Lower lobe of right lung (tissue), 2 donors: ENCODE data around the gene SESTD1. TPM values are rescaled to one million over a fixed set of nuclear protein-coding genes. Genes with fewer than 3 reads are reported as not detected.

Source experiments
- ATAC-seq, 2 donors: fragments of 200-7000 bp; cut with Tn5 transposase; one replicate each; pipeline ENCODE4 v1.9.1; 2020 to 2022; ENCODE audit warnings: mild to moderate bottlenecking in 2 of 2, moderate library complexity in 2 of 2
- DNase-seq: peaks from one replicate; pipeline ENCODE4 v3.0.0-alpha.2; 2020
- H3K27ac ChIP-seq: fragments of 200-600 bp; one replicate; pipeline ENCODE4 v1.8.0; 2022
- H3K27me3 ChIP-seq: fragments of 200-600 bp; one replicate; pipeline ENCODE4 v1.8.0; 2022; ENCODE audit warnings: low read depth
- H3K36me3 ChIP-seq: fragments of 200-600 bp; one replicate; pipeline ENCODE4 v1.8.0; 2022; ENCODE audit warnings: mild to moderate bottlenecking
- H3K4me1 ChIP-seq: fragments of 200-600 bp; one replicate; pipeline ENCODE4 v1.8.0; 2022
- H3K4me3 ChIP-seq: fragments of 200-600 bp; one replicate; pipeline ENCODE4 v1.8.0; 2022; ENCODE audit warnings: mild to moderate bottlenecking
- H3K9me3 ChIP-seq: fragments of 200-600 bp; one replicate; pipeline ENCODE4 v1.8.0; 2022
- intact Hi-C: fragments of 100-400 bp; cut with DNase I; formaldehyde crosslinking; loops from one replicate; pipeline ENCODE4 v1.11.0; 2022
- total RNA-seq: library from RNA; stranded (reverse); fragmentation: NEBNext Ultra II Directional; extraction: Animal tissue kit (Norgen Biotek cat#: 25700); gene quantifications from one replicate; pipeline ENCODE4 v1.2.1, GENCODE V29; 2021
- TF ChIP-seq, protein P1 (sequence below): fragments of 200-600 bp; IDR thresholded peaks from one replicate; pipeline ENCODE4 v1.8.0; 2022; ENCODE audit warnings: antibody characterized with exemption, mild to moderate bottlenecking
- donor health status: DM: no; HTN: yes; CAD: no; lungs with severe emphysema.

SESTD1 gene
- total RNA-seq, 1 donor from 2014 or later = 107 TPM

DNA sequence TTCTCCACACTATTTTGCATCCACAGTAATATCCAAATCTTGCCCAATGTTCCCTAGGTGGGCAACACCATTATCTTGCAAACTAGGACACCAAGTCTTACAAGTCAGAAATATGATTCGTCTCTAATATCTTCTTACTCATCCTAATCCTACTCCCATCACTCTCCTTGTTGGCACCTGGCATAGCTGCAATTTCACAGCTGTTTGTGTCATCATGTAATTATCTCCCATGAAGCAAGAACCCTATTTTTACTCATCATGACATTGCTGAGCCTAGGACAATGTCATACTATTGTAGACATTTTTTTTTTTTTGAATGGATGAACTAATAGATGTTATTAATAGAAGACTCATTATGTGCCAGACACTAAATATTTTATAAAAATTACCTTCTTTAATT, 123.4 kb downstream of the SESTD1 start:
- Histone ChIP-seq H3K36me3 (peaks cover 62% of the 10 kb centered on the region), H3K27me3 (no peaks in the 10 kb centered on the region), H3K4me3 (no peak overlapping the region), H3K4me1 (no peaks in the 10 kb centered on the region), H3K9me3 (no peaks in the 10 kb centered on the region), H3K27ac (no peak overlapping the region)
- ATAC-seq (no peak), DNase-seq (no peak)
- TF ChIP-seq, protein P1, sequence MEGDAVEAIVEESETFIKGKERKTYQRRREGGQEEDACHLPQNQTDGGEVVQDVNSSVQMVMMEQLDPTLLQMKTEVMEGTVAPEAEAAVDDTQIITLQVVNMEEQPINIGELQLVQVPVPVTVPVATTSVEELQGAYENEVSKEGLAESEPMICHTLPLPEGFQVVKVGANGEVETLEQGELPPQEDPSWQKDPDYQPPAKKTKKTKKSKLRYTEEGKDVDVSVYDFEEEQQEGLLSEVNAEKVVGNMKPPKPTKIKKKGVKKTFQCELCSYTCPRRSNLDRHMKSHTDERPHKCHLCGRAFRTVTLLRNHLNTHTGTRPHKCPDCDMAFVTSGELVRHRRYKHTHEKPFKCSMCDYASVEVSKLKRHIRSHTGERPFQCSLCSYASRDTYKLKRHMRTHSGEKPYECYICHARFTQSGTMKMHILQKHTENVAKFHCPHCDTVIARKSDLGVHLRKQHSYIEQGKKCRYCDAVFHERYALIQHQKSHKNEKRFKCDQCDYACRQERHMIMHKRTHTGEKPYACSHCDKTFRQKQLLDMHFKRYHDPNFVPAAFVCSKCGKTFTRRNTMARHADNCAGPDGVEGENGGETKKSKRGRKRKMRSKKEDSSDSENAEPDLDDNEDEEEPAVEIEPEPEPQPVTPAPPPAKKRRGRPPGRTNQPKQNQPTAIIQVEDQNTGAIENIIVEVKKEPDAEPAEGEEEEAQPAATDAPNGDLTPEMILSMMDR = no peak
- intact Hi-C loops = no loop called here

DNA sequence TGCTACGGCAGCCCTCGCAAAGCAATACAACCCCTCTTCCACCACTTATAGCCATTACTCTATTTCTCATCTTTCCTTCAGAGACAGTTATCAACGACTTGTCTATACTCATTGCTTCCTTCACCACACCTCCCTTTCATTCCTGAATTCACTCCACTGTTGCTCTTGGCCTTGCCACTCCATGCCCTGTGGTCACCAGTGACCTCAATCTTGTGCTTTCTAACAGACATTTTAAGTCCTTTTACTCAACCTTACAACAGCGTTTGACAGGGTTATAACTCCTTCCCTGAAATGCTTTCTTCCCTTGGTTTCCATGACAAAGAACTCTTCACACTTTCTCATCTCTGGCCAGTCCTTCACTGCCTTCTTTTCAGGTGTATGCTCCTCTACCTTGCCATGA, 124.1 kb downstream of the SESTD1 start:
- TF ChIP-seq, protein P1 = no peak
- no peaks in the 10 kb centered on the region for H3K4me1 ChIP-seq
- H3K27me3 ChIP-seq = no peaks in the 10 kb centered on the region
- DNase-seq (no peak), ATAC-seq (no peak)
- intact Hi-C loops = no loop called here
- H3K27ac ChIP-seq = no peak overlapping the region
- no peak overlapping the region for H3K4me3 ChIP-seq
- no peaks in the 10 kb centered on the region for H3K9me3 ChIP-seq
- H3K36me3 ChIP-seq = peaks cover 60% of the 10 kb centered on the region

DNA sequence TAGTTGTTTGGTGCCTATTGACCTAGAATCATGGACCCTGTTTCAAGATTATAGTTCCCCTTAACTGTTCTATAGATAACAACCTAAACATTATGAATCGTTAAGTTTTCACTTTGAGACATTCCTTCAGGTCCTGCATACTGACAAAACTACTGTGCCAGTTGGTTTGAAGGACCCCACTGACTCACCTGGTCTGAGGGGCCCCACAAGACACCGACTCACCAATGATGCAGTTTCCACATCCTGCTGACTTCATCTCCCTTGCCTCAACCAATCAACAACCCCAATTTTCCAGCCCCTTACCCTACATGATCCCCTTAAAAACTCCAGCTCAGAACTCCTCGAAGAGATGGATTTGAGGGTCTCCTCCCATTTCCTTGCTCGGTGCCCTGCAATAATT, 125.1 kb downstream of the SESTD1 start:
- Histone ChIP-seq H3K27me3 (no peaks in the 10 kb centered on the region), H3K4me3 (no peak overlapping the region), H3K4me1 (no peaks in the 10 kb centered on the region), H3K27ac (no peak overlapping the region), H3K36me3 (peaks cover 58% of the 10 kb centered on the region), H3K9me3 (no peaks in the 10 kb centered on the region)
- DNase-seq (no peak), ATAC-seq (no peak)
- TF ChIP-seq, protein P1 = no peak
- intact Hi-C loops = no loop called here

DNA sequence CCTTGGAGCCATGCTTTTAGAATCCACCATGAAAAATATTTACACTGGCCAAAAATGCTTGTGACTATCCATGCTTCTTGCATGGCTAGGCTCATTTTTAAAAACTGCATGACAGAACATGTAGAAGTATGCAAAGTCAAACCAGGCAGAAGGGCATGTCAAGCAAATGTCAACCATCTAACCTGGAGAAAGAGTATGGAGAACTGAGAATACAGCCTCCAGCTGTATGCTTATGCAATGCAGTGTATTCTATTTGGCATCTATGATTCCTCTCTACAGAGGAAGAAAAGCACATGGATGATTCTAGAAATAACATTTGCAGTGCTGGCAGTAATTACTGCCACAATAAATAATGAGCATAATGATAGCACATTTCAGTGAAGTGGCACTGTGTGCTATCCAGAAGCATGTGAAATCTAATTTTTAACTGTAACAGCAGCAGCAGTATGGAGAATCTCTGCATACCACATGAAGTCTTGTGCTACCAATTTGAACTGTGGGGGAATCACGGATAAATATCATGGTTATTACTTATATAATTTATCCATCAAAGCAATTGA, 127.4 kb downstream of the SESTD1 start:
- TF ChIP-seq, protein P1 = no peak
- DNase-seq (no peak), ATAC-seq (no peak)
- peaks cover 48% of the 10 kb centered on the region for H3K36me3 ChIP-seq
- H3K9me3 ChIP-seq = no peaks in the 10 kb centered on the region
- H3K4me3 ChIP-seq = no peak overlapping the region
- no peak overlapping the region for H3K27ac ChIP-seq
- no peaks in the 10 kb centered on the region for H3K27me3 ChIP-seq
- intact Hi-C loops = no loop called here
- H3K4me1 ChIP-seq = no peaks in the 10 kb centered on the region

DNA sequence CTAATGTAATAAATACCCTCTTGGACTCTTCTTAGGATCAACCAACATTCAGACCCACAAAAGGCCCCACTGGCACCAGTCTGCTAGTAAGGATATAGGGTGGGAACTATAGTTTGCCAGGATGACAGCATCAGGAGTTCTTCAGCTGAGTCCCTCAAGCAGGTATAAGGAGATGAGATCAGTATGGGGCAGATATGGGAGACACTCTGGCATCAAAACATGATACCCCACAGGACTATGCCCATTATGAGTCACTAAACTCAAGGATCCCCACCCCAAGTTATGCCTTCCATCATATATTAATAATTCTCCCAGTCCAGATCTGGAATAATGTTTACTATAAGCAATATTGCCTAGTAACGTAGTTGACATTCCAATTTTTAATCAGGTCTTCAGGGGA, 131.6 kb downstream of the SESTD1 start:
- no peaks in the 10 kb centered on the region for H3K27me3 ChIP-seq
- peak in 1 of 2 donors; percentile 31 for ATAC-seq

More for the DNA sequence above, 131.6 kb downstream of the SESTD1 start:
- intact Hi-C loops = no loop called here
- H3K4me3 ChIP-seq = no peak overlapping the region
- H3K4me1 ChIP-seq = no peaks in the 10 kb centered on the region
- H3K36me3 ChIP-seq = peaks cover 18% of the 10 kb centered on the region
- no peak overlapping the region for H3K27ac ChIP-seq
- no peak for DNase-seq
- no peaks in the 10 kb centered on the region for H3K9me3 ChIP-seq
- TF ChIP-seq, protein P1 = no peak
